Body of pancreas (tissue), 4 donors: ENCODE results near the gene ACTL8. TPM values are rescaled to one million over a fixed set of nuclear protein-coding genes. Genes with fewer than 3 reads are reported as not detected.

Experiments
- ATAC-seq: fragments of 150-250 bp; one replicate; pipeline ENCODE4 v1.9.1; 2016
- DNase-seq, 4 donors: peaks; one replicate each; pipeline ENCODE4 v3.0.0-alpha.2; 2019
- H3K27ac ChIP-seq, 4 donors: fragments of 200-600 bp; sonication (generic); 1 replicate in 3 of 4; 2 replicates in 1 of 4; pipeline versions ENCODE4 v1.5.1 to v1.6.1; 2016 to 2019; ENCODE audit warnings: mild to moderate bottlenecking in 1 of 4, mixed read lengths in 1 of 4, moderate library complexity in 1 of 4
- H3K27me3 ChIP-seq, 2 donors: fragments of 200-600 bp; sonication (generic); one replicate each; pipeline ENCODE4 v1.6.0; 2016; ENCODE audit warnings: mild to moderate bottlenecking in 1 of 2
- H3K36me3 ChIP-seq, 2 donors: fragments of 200-600 bp; sonication (generic); replicated peaks in 1 of 2; 2 replicates each; pipeline ENCODE4 v1.5.1; 2016; ENCODE audit warnings: low read depth in 2 of 2; ENCODE audit not compliant: insufficient read depth in 1 of 2
- H3K4me1 ChIP-seq: fragments of 200-600 bp; sonication (generic); one replicate; pipeline ENCODE4 v1.6.0; 2016
- H3K4me3 ChIP-seq, 2 donors: fragments of 200-600 bp; sonication (generic); 1 replicate in 1 of 2; 2 replicates in 1 of 2; pipeline ENCODE4 v1.5.1; 2016 to 2019
- H3K9me3 ChIP-seq, 3 donors: fragments of 200-600 bp; sonication (generic); 1 replicate in 2 of 3; 2 replicates in 1 of 3; pipeline ENCODE4 v1.5.1; 2016
- CTCF ChIP-seq, 7 experiments: fragments of 450-650 bp in 4 of 7; fragments of 200-600 bp in 3 of 7; sonication (generic) in 3 of 7; IDR thresholded peaks; one replicate each; pipeline ENCODE4 v1.5.1; 2016 to 2019; ENCODE audit warnings: antibody characterized with exemption in 7 of 7
- POLR2A ChIP-seq, 3 donors: fragments of 450-650 bp; IDR thresholded peaks; one replicate each; pipeline ENCODE4 v1.6.1; 2016; ENCODE audit warnings: antibody characterized with exemption in 3 of 3, mild to moderate bottlenecking in 2 of 3
- WGBS, 2 donors: methylation state at CpG; one replicate each; pipeline ENCODE4 v1.1.5; 2017; 5-methylcytosine and 5-hydroxymethylcytosine counted together
- intact Hi-C: fragments of 100-400 bp; cut with DNase I; formaldehyde crosslinking; loops from one replicate; pipeline ENCODE4 v1.15.1; 2023
- total RNA-seq, 2 donors: library from RNA; depleted of rRNA; stranded (reverse); fragments of >200 nt; gene quantifications; one replicate each; pipeline ENCODE4 v1.1.0, GENCODE V29; 2016

ACTL8 gene
- total RNA-seq, 2 donors from 2014 or later: not detected

GRCh38 chr1:17842686-17843085 is 87.6 kb downstream of the ACTL8 start:
- Histone ChIP-seq H3K9me3 (no peaks in the 10 kb centered on the region), H3K4me1 (no peaks in the 10 kb centered on the region), H3K36me3 (no peaks in the 10 kb centered on the region), H3K27me3 (no peaks in the 10 kb centered on the region), H3K4me3 (no peak overlapping the region), H3K27ac (no peak overlapping the region)
- intact Hi-C loops: no loop called here
- 56 to 59% methylated on average over 5 of the region's 5 CpGs for WGBS, 2 donors
- no peak for DNase-seq
- no peak for TF ChIP-seq CTCF (IDR thresholded peaks at IDR 0.05)
- TF ChIP-seq POLR2A (IDR thresholded peaks at IDR 0.05): no peak
- no peak for ATAC-seq

GRCh38 chr1:17844185-17844826 is 89.2 kb downstream of the ACTL8 start:
- no peaks in the 10 kb centered on the region for H3K9me3 ChIP-seq

GRCh38 chr1:17845583-17845982 is 90.5 kb downstream of the ACTL8 start:
- H3K36me3 ChIP-seq: no peaks in the 10 kb centered on the region
- intact Hi-C loops: no loop called here
- no peak overlapping the region for H3K4me3 ChIP-seq
- no peak for TF ChIP-seq CTCF (IDR thresholded peaks at IDR 0.05)
- no peak for TF ChIP-seq POLR2A (IDR thresholded peaks at IDR 0.05)
- WGBS, 2 donors: 24 to 26% methylated on average over 3 to 4 of the region's 4 CpGs
- peaks cover 0 to 3% of the 10 kb centered on the region in 2 donors for H3K27me3 ChIP-seq
- no peaks in the 10 kb centered on the region for H3K9me3 ChIP-seq
- no peak for DNase-seq
- no peaks in the 10 kb centered on the region for H3K4me1 ChIP-seq
- no peak for ATAC-seq
- no peak overlapping the region for H3K27ac ChIP-seq

More at GRCh38 chr1:17844185-17844826, 89.2 kb downstream of the ACTL8 start:
- ATAC-seq (no peak), DNase-seq (no peak)
- Histone ChIP-seq H3K4me3 (no peak overlapping the region), H3K27me3 (peaks cover 0 to 3% of the 10 kb centered on the region in 2 donors), H3K27ac (no peak overlapping the region), H3K36me3 (no peaks in the 10 kb centered on the region), H3K4me1 (no peaks in the 10 kb centered on the region)
- WGBS, 2 donors: 39 to 40% methylated on average over 9 to 10 of the region's 10 CpGs
- intact Hi-C loops: no loop called here
- TF ChIP-seq POLR2A (IDR thresholded peaks at IDR 0.05) (no peak), CTCF (IDR thresholded peaks at IDR 0.05) (no peak)

GRCh38 chr1:17846341-17846740 is 91.2 kb downstream of the ACTL8 start:
- 16 to 18% methylated on average over 3 of the region's 3 CpGs for WGBS, 2 donors
- no peaks in the 10 kb centered on the region for H3K36me3 ChIP-seq
- no peak overlapping the region for H3K4me3 ChIP-seq
- no peak for TF ChIP-seq POLR2A (IDR thresholded peaks at IDR 0.05)
- TF ChIP-seq CTCF (IDR thresholded peaks at IDR 0.05): no peak
- no peak overlapping the region for H3K27ac ChIP-seq
- intact Hi-C loops: no loop called here
- no peaks in the 10 kb centered on the region for H3K4me1 ChIP-seq
- DNase-seq (no peak), ATAC-seq (no peak)
- H3K9me3 ChIP-seq: no peaks in the 10 kb centered on the region
- peaks cover 0 to 3% of the 10 kb centered on the region in 2 donors for H3K27me3 ChIP-seq

- H3K27me3 ChIP-seq: peaks cover 0 to 3% of the 10 kb centered on the region in 2 donors
- H3K36me3 ChIP-seq: no peaks in the 10 kb centered on the region
- no peak overlapping the region for H3K4me3 ChIP-seq
- no peaks in the 10 kb centered on the region for H3K4me1 ChIP-seq
- DNase-seq (no peak), ATAC-seq (no peak)
- H3K9me3 ChIP-seq: no peaks in the 10 kb centered on the region
- TF ChIP-seq POLR2A (IDR thresholded peaks at IDR 0.05) (no peak), CTCF (IDR thresholded peaks at IDR 0.05) (no peak)
- H3K27ac ChIP-seq: no peak overlapping the region
- WGBS, 2 donors: 55 to 78% methylated on average over 2 to 3 of the region's 3 CpGs
- intact Hi-C loops: no loop called here
These were observed 92.0 kb downstream of the ACTL8 start for GRCh38 chr1:17847111-17847510.
